ENCODE results near the gene FGL2. TPM values are rescaled to one million over a fixed set of nuclear protein-coding genes. Genes with fewer than 3 reads are reported as not detected.
"Not testable (repeated sequence)": the region's sequence is repeated elsewhere in the genome, so short reads cannot be mapped to it uniquely, and the experiment has no call there.

FGL2 gene
- polyA plus RNA-seq (ENCODE audit: insufficient read length in 4 of 4) = 10 to 100 TPM; 46.2 to 91.1 (median 67.3) TPM

GRCh38 chr7:77199013-77199966, at the start of gene FGL2:
TSS of gene FGL2 (minus strand) at chr7:77199819. CDS start at chr7:77199793, 26 bp downstream.
- no peak for DNase-seq (ENCODE audit: low read depth in 4 of 4, low spot score in 2 of 4)

GRCh38 chr7:77248154-77248553, 48.5 kb upstream of the FGL2 start:
- DNase-seq (ENCODE audit: low read depth in 4 of 4, low spot score in 2 of 4) = no peak

- no peak for DNase-seq (ENCODE audit: low read depth in 4 of 4, low spot score in 2 of 4)
Observed at GRCh38 chr7:77247206-77247850, 47.7 kb upstream of the FGL2 start.

- DNase-seq (ENCODE audit: low read depth in 4 of 4, low spot score in 2 of 4) = no peak
Observed at GRCh38 chr7:77246026-77246640, 46.5 kb upstream of the FGL2 start.

- no peak for DNase-seq (ENCODE audit: low read depth in 4 of 4, low spot score in 2 of 4)
Observed at GRCh38 chr7:77245015-77245755, 45.6 kb upstream of the FGL2 start.

GRCh38 chr7:77244222-77244934, 44.8 kb upstream of the FGL2 start:
- DNase-seq (ENCODE audit: low read depth in 4 of 4, low spot score in 2 of 4) = no peak

GRCh38 chr7:77242554-77242953, 42.9 kb upstream of the FGL2 start:
- DNase-seq (ENCODE audit: low read depth in 4 of 4, low spot score in 2 of 4) = no peak

- no peak for DNase-seq (ENCODE audit: low read depth in 4 of 4, low spot score in 2 of 4)
Observed at GRCh38 chr7:77242068-77242467, 42.4 kb upstream of the FGL2 start.

- no peak for DNase-seq (ENCODE audit: low read depth in 4 of 4, low spot score in 2 of 4)
Observed at GRCh38 chr7:77239471-77239870, 39.9 kb upstream of the FGL2 start.

GRCh38 chr7:77238703-77239136, 39.1 kb upstream of the FGL2 start:
- no peak for DNase-seq (ENCODE audit: low read depth in 4 of 4, low spot score in 2 of 4)

GRCh38 chr7:77235276-77235675, 35.7 kb upstream of the FGL2 start:
- DNase-seq (ENCODE audit: low read depth in 4 of 4, low spot score in 2 of 4) = no peak

GRCh38 chr7:77232467-77232866, 32.8 kb upstream of the FGL2 start:
- no peak for DNase-seq (ENCODE audit: low read depth in 4 of 4, low spot score in 2 of 4)

GRCh38 chr7:77228795-77229194, 29.2 kb upstream of the FGL2 start:
- DNase-seq (ENCODE audit: low read depth in 4 of 4, low spot score in 2 of 4) = not testable (repeated sequence)

- no peak for DNase-seq (ENCODE audit: low read depth in 4 of 4, low spot score in 2 of 4)
Observed at GRCh38 chr7:77226357-77226839, 26.8 kb upstream of the FGL2 start.

GRCh38 chr7:77223261-77223660, 23.6 kb upstream of the FGL2 start:
- no peak for DNase-seq (ENCODE audit: low read depth in 4 of 4, low spot score in 2 of 4)

- DNase-seq (ENCODE audit: low read depth in 4 of 4, low spot score in 2 of 4) = no peak
Observed at GRCh38 chr7:77222819-77223218, 23.2 kb upstream of the FGL2 start.

- no peak for DNase-seq (ENCODE audit: low read depth in 4 of 4, low spot score in 2 of 4)
Observed at GRCh38 chr7:77222065-77222464, 22.4 kb upstream of the FGL2 start.

GRCh38 chr7:77219701-77220331, 20.2 kb upstream of the FGL2 start:
- DNase-seq (ENCODE audit: low read depth in 4 of 4, low spot score in 2 of 4) = not testable (repeated sequence)

GRCh38 chr7:77217474-77218185, 18.0 kb upstream of the FGL2 start:
- DNase-seq (ENCODE audit: low read depth in 4 of 4, low spot score in 2 of 4) = no peak

Data from left renal cortex interstitium (tissue), 4 donors.